ENCODE results near the gene MGST3. TPM values are rescaled to one million over a fixed set of nuclear protein-coding genes. Genes with fewer than 3 reads are reported as not detected.
"Not testable (repeated sequence)": the region's sequence is repeated elsewhere in the genome, so short reads cannot be mapped to it uniquely, and the experiment has no call there.

The MGST3 gene
- total and polyA plus RNA-seq, 2 of the 4 experiments (the other 2 are of a cell fraction): 159 to 213 TPM

DNA sequence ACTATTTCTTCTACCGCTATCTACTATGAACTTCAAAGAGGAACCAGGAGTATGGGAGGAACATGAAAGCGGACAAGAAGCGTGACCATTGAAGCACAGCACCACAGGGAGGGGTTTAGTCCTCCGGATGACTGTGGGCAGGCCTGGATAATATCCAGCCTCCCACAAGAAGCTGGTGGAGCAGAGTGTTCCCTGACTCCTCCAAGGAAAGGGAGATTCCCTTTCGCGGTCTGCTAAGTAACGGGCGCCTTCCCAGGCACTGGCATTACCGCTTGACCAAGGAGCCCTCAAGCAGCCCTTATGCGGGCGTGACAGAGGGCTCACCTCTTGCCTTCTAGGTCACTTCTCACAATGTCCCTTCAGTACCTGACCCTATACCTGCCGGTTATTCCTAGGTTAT lies 24.4 kb upstream of the MGST3 start:
- H2BK120ac ChIP-seq (ENCODE audit: low read depth, low read length); CTCF ChIA-PET; intact Hi-C loops (cut with micrococcal nuclease); H3K9me1 ChIP-seq (ENCODE audit: insufficient read depth, low read length); dilution Hi-C loops (cut with HindIII; ENCODE audit: low sequenced_read_pairs, unreplicated experiment); H3K27ac ChIP-seq (ENCODE audit: insufficient read depth, low read length); H3K4me2 ChIP-seq (ENCODE audit: low read depth, low read length); H4K5ac ChIP-seq (ENCODE audit: low read depth, low read length); H3K36me3 ChIP-seq (ENCODE audit: control insufficient read depth, insufficient read depth, low read length); H2BK15ac ChIP-seq (ENCODE audit: low read depth, low read length); H3K14ac ChIP-seq (replicated peaks; ENCODE audit: low read depth, low read length); H3K9me3 ChIP-seq (ENCODE audit: control insufficient read depth, insufficient read depth, low read length); H3K23ac ChIP-seq (ENCODE audit: low read depth, low read length); H2AFZ ChIP-seq (replicated peaks; ENCODE audit: low read length, poor library complexity); H2AK5ac ChIP-seq (ENCODE audit: low read depth, low read length); H3K4me1 ChIP-seq (ENCODE audit: control insufficient read depth, insufficient read depth, low read length); H4K8ac ChIP-seq (ENCODE audit: low read depth in 2 of 2, low read length in 2 of 2); H3K56ac ChIP-seq (ENCODE audit: extremely low read depth, insufficient read depth, low read length); H3K4me3 ChIP-seq (ENCODE audit: insufficient read depth, low read depth, low read length); H3K9ac ChIP-seq (ENCODE audit: low read depth, low read length); H4K91ac ChIP-seq (ENCODE audit: insufficient read depth, low read depth, low read length); H2BK20ac ChIP-seq (ENCODE audit: low read depth, low read length); POLR2A ChIA-PET (ENCODE audit: unreplicated experiment); H2AK9ac ChIP-seq (replicated peaks; ENCODE audit: low read depth, low read length, poor library complexity); ATAC-seq (ENCODE audit: low read depth); H3K18ac ChIP-seq (ENCODE audit: low read depth, low read length); DNase-seq; H4K20me1 ChIP-seq (ENCODE audit: insufficient read depth, low read length); H3K79me1 ChIP-seq (ENCODE audit: low read depth in 1 of 2, low read length in 2 of 2); H2BK5ac ChIP-seq (ENCODE audit: low read depth, low read length, poor library complexity, severe bottlenecking); BruUV-seq (replicated peaks); H3K4ac ChIP-seq (ENCODE audit: low read depth, low read length): not testable (repeated sequence)
- in situ Hi-C loops (cut with MboI; ENCODE audit: low sequenced_read_pairs): loop anchor here (25.0 kb wide), 1 partner anchor 881 kb away; no protein-coding TSS in a partner anchor
- peaks cover 15% of the 10 kb centered on the region for H3K27me3 ChIP-seq (ENCODE audit: control insufficient read depth, insufficient read depth, low read length)
- 73% methylated on average over 3 of the region's 12 CpGs; no CpG with 5 or more reads in 1 of the 2 experiments for WGBS, 2 experiments (ENCODE audit: extremely low coverage in 2 of 2, insufficient read length in 1 of 2)
